SU-DHL-6 (cell line): ENCODE measurements around the gene PKNOX2.

Experiments
- EZH2phosphoT487 ChIP-seq: fragments of 200-600 bp; sonication (generic), shearing (Covaris generic); conservative IDR thresholded peaks from 2 replicates; pipeline ENCODE4 v1.6.1; 2018; ENCODE audit warnings: mild to moderate bottlenecking, antibody characterized with exemption, low read length, moderate library complexity, mixed read lengths
- TF ChIP-seq, protein P1 (sequence below): fragments of 200-600 bp; sonication (generic); IDR thresholded peaks from one replicate; pipeline ENCODE4 v1.5.1; 2017; ENCODE audit warnings: antibody characterized with exemption, mild to moderate bottlenecking, low read length, moderate library complexity; ENCODE audit not compliant: insufficient read depth, poor library complexity, severe bottlenecking

DNA sequence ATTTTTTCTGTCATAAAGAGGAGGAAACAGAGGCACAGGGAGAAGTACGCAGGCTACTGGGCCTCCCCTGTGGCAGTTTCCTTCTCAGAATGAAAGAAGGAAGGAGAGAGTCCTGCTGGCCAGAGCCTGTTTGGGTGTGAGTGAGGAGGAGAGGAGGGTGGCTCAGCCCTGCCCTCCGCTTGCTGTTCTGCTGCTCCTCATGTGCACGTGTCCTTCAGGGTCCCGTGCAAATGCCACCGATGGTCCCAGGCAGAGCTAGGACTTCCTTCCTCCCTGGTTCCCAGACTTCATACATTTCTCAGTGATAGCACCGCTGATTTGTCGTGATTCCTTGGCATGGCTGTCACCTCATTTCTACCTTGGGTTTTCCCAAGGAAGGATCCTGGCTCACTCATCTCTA is 88.7 kb downstream of the PKNOX2 start:
- TF ChIP-seq, protein P1, sequence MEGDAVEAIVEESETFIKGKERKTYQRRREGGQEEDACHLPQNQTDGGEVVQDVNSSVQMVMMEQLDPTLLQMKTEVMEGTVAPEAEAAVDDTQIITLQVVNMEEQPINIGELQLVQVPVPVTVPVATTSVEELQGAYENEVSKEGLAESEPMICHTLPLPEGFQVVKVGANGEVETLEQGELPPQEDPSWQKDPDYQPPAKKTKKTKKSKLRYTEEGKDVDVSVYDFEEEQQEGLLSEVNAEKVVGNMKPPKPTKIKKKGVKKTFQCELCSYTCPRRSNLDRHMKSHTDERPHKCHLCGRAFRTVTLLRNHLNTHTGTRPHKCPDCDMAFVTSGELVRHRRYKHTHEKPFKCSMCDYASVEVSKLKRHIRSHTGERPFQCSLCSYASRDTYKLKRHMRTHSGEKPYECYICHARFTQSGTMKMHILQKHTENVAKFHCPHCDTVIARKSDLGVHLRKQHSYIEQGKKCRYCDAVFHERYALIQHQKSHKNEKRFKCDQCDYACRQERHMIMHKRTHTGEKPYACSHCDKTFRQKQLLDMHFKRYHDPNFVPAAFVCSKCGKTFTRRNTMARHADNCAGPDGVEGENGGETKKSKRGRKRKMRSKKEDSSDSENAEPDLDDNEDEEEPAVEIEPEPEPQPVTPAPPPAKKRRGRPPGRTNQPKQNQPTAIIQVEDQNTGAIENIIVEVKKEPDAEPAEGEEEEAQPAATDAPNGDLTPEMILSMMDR, result no peak
- TF ChIP-seq EZH2phosphoT487, result no peak
